GM13976 (cell line): Measurements from ENCODE around the gene PPP4R3B.
"Not testable (repeated sequence)": the region's sequence is repeated elsewhere in the genome, so short reads cannot be mapped to it uniquely, and the experiment has no call there.

Experiments used
- DNase-seq: peaks from one replicate; pipeline ENCODE4 v3.0.0; 2012; ENCODE audit warnings: low spot score
- CTCF ChIP-seq: IDR thresholded peaks from 2 replicates; pipeline ENCODE4 v1.5.1; 2012; ENCODE audit warnings: borderline replicate concordance, mild to moderate bottlenecking; ENCODE audit not compliant: insufficient read depth; ENCODE audit errors: extremely low read depth, missing control alignments, control extremely low read depth
- in situ Hi-C: fragments of 300-500 bp; cut with MboI; formaldehyde crosslinking; loops from one replicate; pipeline ENCODE4 v1.12.0; 2022; ENCODE audit warnings: low sequenced_read_pairs, mixed read lengths, inconsistent platforms; ENCODE audit not compliant: unreplicated experiment

Gene PPP4R3B

GRCh38 chr2:55553321-55553720 is 64.1 kb downstream of the PPP4R3B start:
- in situ Hi-C loops, result no loop called here
- no peak for DNase-seq
- no peak for TF ChIP-seq CTCF

- in situ Hi-C loops, result no loop called here
- no peak for DNase-seq
- TF ChIP-seq CTCF, result no peak
Observed at GRCh38 chr2:55550368-55551102, 66.9 kb downstream of the PPP4R3B start.

GRCh38 chr2:55547679-55548078 is 69.7 kb downstream of the PPP4R3B start:
- DNase-seq, in situ Hi-C loops: not testable (repeated sequence)

- in situ Hi-C loops, result no loop called here
- TF ChIP-seq CTCF, result no peak
- no peak for DNase-seq
Observed at GRCh38 chr2:55547001-55547400, 70.4 kb downstream of the PPP4R3B start.

- TF ChIP-seq CTCF, result no peak
- in situ Hi-C loops, result no loop called here
- no peak for DNase-seq
Observed at GRCh38 chr2:55530539-55531081, 86.8 kb downstream of the PPP4R3B start.

- TF ChIP-seq CTCF, result no peak
- in situ Hi-C loops, result no loop called here
- DNase-seq, result no peak
Observed at GRCh38 chr2:55526174-55526573, 91.2 kb downstream of the PPP4R3B start.

GRCh38 chr2:55524884-55525437 is 92.5 kb downstream of the PPP4R3B start:
- DNase-seq, result no peak
- in situ Hi-C loops, result no loop called here
- TF ChIP-seq CTCF, result no peak
